GM23338 (cell line): Measurements from ENCODE around the gene ARPC5.

Experiments
- CREB1 ChIP-seq: fragments of 250-450 bp; sonication (Bioruptor Pico); IDR thresholded peaks from 2 replicates; pipeline ENCODE4 v1.5.0; 2020; ENCODE audit warnings: low read depth, mild to moderate bottlenecking, moderate library complexity
- CTCF ChIP-seq, 2 experiments: fragments of 200-600 bp in 1 of 2; sonication (generic) in 1 of 2; conservative IDR thresholded peaks; 2 replicates each; pipeline versions ENCODE4 v1.5.1 to v1.6.1; 2016 to 2017; ENCODE audit warnings: antibody characterized with exemption in 2 of 2, low read depth in 2 of 2, mild to moderate bottlenecking in 2 of 2, moderate library complexity in 1 of 2
- EZH2 ChIP-seq: fragments of 200-600 bp; sonication (generic); IDR thresholded peaks from one replicate; pipeline ENCODE4 v1.8.0; 2017; ENCODE audit warnings: antibody characterized with exemption, mild to moderate bottlenecking, low read depth; ENCODE audit not compliant: unreplicated experiment
- EZH2phosphoT487 ChIP-seq: fragments of 200-600 bp; sonication (generic); IDR thresholded peaks from one replicate; pipeline ENCODE4 v1.8.1; 2018; ENCODE audit warnings: antibody characterized with exemption; ENCODE audit not compliant: unreplicated experiment
- JUNB ChIP-seq: IDR thresholded peaks from one replicate; pipeline ENCODE4 v1.6.1; 2016; ENCODE audit warnings: antibody characterized with exemption; ENCODE audit not compliant: unreplicated experiment
- POLR2AphosphoS5 ChIP-seq: IDR thresholded peaks from 2 replicates; pipeline ENCODE4 v1.6.1; 2016; ENCODE audit warnings: antibody characterized with exemption, low read depth
- REST ChIP-seq: IDR thresholded peaks from one replicate; pipeline ENCODE4 v1.6.1; 2018; ENCODE audit warnings: antibody characterized with exemption; ENCODE audit not compliant: unreplicated experiment
- STAT1 ChIP-seq: IDR thresholded peaks from one replicate; pipeline ENCODE4 v1.6.1; 2016; ENCODE audit warnings: antibody characterized with exemption; ENCODE audit not compliant: unreplicated experiment
- ZNF331 ChIP-seq: fragments of 250-450 bp; sonication (Bioruptor Pico); IDR thresholded peaks from 2 replicates; pipeline ENCODE4 v1.5.0; 2020; ENCODE audit warnings: low read depth, mild to moderate bottlenecking, moderate library complexity

- TF ChIP-seq CTCF (conservative IDR thresholded peaks at IDR 0.05; ENCODE audit: low read depth in 2 of 2) (no peak), EZH2 (no peak), EZH2phosphoT487 (no peak), REST (no peak), POLR2AphosphoS5 (no peak), CREB1 (CRISPR knock-in tag) (no peak), ZNF331 (CRISPR knock-in tag) (no peak), JUNB (no peak), STAT1 (no peak)
Observed at GRCh38 chr1:183604038-183604808, 31.4 kb downstream of the ARPC5 start.
